Fibroblast of skin of scalp (primary cell): ENCODE measurements around the gene SYNGR1.
"Not testable (repeated sequence)": the region's sequence is repeated elsewhere in the genome, so short reads cannot be mapped to it uniquely, and the experiment has no call there.

Experiments used
- DNase-seq: peaks from one replicate; pipeline ENCODE4 v3.0.0-alpha.2; 2013

The SYNGR1 gene

DNA sequence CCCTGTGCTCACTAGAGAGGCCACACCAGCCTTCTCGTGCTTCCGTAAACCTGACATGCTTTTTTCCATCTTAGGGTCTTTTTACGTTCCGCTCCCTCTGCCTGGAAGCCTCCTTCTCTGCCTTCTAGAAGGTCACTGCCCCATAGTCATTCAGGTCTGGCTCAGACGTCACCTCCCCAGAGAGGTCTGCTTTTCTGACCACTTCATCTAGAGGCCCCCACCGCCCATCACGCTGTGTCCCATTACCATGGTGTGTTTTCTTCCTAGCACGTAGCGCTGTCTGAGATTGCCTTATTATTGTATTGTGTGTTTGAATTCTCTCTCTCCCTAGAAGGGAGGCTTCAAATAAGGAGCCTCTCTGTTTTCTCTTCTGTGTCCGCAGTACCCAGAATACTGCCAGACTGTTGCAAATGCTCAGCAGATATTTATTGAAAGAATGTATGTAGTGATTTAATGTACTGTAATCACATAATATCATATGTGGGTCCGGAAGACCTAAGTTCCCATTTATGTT, 59.8 kb downstream of the SYNGR1 start:
- DNase-seq = no peak

- DNase-seq = no peak
These were observed 60.5 kb downstream of the SYNGR1 start for GRCh38 chr22:39410264-39410663.

DNA sequence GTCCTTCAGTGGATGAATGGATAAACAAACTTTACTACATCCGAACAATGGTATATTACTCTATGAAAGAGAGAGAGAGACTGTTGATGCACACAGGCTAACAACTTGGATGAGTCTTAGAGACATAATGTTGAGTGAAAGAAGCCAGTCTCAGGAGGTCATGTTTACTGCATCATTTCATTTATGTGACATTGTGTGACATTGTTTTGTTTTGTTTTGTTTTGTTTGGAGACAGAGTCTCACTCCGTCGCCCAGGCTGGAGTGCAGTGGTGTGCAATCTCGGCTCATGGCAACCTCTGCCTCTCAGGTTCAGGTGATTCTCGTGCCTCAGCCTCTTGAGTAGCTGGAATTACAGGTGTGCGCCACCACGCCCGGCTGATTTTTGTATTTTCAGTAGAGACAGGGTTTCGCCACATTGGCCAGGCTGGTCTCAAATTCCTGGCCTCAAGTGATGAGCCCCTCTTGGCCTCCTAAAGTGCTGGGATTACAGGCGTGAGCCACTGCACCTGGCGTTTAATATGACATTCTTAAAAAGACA, 62.1 kb downstream of the SYNGR1 start:
- DNase-seq = not testable (repeated sequence)

DNA sequence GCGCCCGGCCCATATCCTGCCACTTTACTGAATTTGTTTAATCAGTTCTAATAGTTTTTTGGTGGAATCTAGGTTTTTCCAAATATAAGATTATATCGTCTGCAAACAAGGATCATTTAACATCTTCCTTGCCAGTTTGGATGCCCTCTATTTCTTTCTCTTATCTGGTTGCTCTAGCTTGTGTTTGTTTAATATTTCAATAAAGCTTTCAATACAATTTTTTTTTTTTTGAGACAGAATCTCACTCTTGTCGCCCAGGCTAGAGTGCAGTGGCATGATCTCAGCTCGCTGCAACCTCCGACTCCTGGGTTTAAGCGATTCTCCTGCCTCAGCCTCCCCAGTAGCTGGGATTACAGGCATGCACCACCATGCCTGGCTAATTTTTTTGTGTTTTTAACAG, 63.4 kb downstream of the SYNGR1 start:
- not testable (repeated sequence) for DNase-seq

GRCh38 chr22:39414377-39414776, 64.6 kb downstream of the SYNGR1 start:
- no peak for DNase-seq

- no peak for DNase-seq
These were observed 65.1 kb downstream of the SYNGR1 start for GRCh38 chr22:39414886-39415285.

GRCh38 chr22:39415506-39415905, 65.7 kb downstream of the SYNGR1 start:
- no peak for DNase-seq

GRCh38 chr22:39416319-39416718, 66.5 kb downstream of the SYNGR1 start:
- DNase-seq = no peak

GRCh38 chr22:39417641-39418040, 67.8 kb downstream of the SYNGR1 start:
- DNase-seq = no peak

- no peak for DNase-seq
These were observed 68.9 kb downstream of the SYNGR1 start for GRCh38 chr22:39418696-39419095.

GRCh38 chr22:39419096-39419495, 69.3 kb downstream of the SYNGR1 start:
- DNase-seq = no peak

DNA sequence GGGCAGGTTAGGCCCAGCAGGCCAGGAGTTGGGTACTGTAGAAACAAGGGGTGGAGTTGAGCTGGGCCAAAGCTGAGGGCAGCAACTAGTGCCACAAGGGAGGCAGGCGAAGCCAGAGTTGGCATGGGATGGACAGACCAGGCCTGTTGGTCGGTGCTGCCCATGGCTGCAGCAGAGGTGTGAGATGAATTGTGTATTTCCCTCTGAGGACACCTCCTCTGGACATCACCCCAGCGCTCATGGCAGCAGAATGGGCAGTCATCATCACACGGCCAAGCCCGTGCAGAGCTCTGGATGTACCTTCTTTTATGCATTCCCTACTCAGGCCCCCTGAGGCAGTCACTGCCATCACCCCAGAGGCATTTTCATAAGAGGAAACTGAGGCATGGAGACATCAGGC, 70.1 kb downstream of the SYNGR1 start:
- no peak for DNase-seq

DNA sequence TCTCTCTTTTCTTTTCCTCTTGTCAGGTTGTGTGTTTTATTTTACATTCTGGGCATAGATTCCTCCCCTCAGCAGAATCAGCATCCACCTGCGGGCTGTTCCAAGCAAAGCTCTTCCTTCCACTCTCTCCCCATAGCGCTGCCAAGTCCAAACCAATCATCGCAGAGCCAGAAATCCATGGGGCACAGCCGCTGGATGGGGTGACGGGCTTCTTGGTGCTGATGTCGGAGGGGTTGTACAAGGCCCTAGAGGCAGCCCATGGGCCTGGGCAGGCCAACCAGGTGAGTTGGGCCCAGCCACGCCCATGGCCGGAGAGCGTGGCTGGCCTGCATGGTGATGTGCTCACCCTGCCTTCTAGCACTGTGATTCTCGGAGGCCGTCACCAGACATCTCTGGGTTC, 71.9 kb downstream of the SYNGR1 start:
- no peak for DNase-seq

DNA sequence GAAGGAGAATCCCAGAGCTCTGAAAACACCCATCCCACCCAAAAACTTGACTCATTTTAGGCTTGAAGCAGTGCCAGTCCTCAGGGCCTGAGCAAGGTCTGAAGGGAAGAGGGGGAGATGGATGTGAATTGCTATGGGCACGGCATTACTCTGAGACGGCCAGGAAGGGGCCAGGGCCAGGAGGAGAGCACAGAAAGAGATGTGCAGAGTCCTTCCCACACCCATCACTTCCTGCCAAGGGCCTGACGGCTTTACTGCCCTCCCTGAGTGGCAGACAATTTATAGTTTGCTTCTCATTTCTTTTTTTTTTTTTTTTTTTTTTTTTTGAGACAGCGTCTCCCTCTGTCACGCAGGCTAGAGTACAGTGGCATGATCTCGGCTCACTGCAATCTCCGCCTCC, 72.3 kb downstream of the SYNGR1 start:
- DNase-seq = no peak

- DNase-seq = no peak
These were observed 72.9 kb downstream of the SYNGR1 start for GRCh38 chr22:39422721-39423120.

DNA sequence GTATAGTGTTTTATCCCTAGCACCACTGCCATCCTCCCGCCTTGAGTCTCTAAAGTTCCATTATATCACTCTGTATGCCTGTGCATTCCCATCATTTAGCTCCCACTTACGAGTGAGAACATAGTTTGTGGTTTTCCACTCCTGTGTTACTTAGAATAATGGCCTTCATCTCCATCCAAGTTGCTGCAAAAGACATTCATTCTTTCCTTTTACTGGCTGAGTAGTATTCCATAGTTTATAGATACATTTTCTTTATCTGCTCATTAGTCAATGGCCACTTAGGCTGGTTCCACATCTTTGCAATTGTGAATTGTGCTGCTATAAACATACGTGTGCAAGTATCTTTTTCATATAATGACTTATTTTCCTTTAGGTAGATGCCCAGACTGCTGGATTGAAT, 74.2 kb downstream of the SYNGR1 start:
- no peak for DNase-seq

DNA sequence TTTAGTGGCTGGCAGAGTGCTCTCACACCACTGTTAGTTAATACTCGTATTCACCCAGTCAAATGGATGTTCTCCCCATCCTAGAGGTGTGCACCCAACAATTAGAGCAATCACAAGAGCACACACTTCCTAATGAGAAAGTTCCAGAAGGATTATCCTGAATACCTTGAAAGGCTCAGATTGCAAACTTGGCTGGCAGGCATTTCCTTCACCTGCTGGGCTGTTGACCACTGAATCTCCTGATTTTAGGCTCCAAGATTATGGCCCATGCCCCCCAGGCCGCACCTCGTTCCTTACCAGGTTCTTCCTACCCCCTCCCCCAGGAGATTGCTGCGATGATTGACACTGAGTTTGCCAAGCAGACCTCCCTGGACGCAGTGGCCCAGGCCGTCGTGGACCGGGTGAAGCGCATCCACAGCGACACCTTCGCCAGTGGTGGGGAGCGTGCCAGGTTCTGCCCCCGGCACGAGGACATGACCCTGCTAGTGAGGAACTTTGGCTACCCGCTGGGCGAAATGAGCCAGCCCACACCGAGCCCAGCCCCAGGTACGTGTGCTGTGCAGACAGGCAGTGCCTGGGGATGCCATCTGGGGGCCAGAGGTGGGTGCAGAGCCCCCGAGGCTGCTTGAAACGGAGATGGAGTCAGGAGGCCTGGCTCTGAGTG, 76.7 kb downstream of the SYNGR1 start:
- no peak for DNase-seq

GRCh38 chr22:39427751-39428596, 78.2 kb downstream of the SYNGR1 start:
- DNase-seq = no peak

DNA sequence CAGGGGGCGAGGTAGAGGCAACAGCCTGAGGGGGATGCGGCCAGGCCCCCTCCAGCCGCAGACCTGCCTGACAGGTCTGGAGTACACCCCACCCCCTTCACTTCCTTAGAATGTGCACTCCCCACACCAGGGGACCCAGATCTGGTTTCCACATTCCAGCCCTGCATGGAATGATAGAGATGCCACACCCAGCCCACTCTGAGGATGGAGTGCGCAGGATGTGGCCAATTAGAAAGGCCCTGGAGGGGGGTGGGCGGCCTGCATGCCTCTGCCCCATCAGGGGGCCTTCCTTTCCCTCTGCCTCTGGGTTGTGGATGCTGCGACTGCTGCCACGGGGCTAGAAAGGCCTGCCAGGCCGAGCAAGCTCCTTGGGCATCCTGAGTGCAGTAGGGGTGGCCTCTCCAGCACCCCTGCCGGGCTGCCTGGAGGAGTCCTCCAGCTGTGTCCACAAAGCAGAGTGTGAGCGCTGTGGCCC, 78.8 kb downstream of the SYNGR1 start:
- DNase-seq = peak; percentile 95

DNA sequence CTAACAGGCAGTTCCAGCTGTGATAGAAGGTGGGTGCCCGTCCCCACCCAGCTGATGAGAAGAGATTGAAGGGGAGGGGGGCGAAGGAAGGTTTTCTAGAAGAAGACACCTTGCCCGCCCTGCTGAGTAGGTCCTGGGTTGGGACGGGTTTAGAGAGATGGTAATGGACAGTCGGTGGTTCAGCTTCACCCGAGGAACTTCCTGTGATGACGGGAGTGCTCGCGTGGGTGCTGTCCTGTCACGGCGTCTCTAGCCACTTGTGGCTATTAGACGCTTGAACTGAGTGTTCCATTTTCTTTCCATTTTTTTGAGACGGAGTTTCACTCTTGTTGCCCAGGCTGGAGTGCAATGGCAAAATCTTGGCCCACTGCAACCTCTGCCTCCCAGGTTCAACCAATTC, 79.4 kb downstream of the SYNGR1 start:
- no peak for DNase-seq

- DNase-seq = no peak
These were observed 80.3 kb downstream of the SYNGR1 start for GRCh38 chr22:39429916-39430575.

DNA sequence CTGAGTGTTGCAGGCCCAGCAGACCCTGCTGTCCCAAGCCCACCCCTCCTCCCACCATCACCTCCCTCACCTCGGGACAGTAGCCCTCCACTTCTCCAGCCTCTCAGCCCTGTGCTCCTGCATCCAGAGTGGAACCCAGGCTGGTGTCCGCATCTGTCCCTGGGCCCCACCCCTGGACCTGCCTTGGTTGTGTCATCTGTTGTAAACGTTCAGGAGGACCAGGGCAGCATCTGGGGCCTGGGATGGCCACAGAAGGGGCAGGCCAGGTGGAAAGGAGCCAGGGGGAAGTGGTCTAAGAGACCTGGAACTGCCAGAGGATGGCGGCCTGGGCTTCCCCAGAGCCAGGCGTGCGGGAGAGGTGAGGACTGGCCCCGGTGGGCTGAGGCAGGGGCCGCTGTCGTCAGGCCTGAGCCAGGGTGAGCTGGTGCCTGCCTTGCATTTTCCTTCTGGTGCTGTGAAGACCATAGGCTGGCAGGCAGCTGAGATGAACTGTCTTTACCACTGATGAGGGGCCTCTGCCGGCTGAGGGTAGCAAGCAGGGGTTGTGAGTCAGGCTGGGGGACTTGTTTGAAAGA, 80.9 kb downstream of the SYNGR1 start:
- DNase-seq = no peak
